ENCODE data around the gene FOXN1. TPM values are rescaled to one million over a fixed set of nuclear protein-coding genes. Genes with fewer than 3 reads are reported as not detected.
A peak's percentile ranks its signal among the peaks of the same experiment; 100 is the strongest.

The FOXN1 gene
- total and polyA plus RNA-seq, 10 of the 15 experiments (the other 5 are each of a cell fraction or from before 2014, with no cell fraction given): not detected

DNA sequence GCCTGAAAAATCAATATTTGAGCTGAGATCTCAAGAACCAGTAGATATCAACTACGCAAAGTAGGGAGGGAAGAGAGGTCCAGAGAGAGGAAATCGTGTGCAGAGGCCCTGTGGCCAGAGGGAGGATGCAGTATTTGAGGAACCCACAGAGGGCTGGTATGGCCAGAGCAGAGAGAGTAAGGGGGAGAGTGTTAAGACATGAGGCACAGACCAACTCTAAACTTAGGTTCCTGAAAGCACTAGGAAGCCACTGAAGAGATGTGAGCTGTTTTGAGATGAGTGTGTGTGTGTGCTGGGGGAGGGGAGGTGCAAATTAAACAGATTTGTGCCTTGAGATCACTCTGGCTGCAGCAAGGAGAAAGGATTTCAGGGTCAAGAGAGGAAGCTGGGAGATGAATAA lies 21.9 kb upstream of the FOXN1 start (continued):
- TF ChIP-seq MTA2 (IDR thresholded peaks at IDR 0.05; ENCODE audit: low read depth) (peak; percentile 62; the same call in 1 of the 2 replicates), BHLHE40 (IDR thresholded peaks at IDR 0.05; ENCODE audit: borderline replicate concordance in 1 of 2, low read depth in 2 of 2, low read length in 1 of 2) (peak; percentile 32 to 37; a peak in 2 of 4 replicates), PML (IDR thresholded peaks at IDR 0.05; ENCODE audit: low read length) (no peak), SMC3 (IDR thresholded peaks at IDR 0.05; ENCODE audit: borderline replicate concordance, low read length) (0 out of 2 replicates have a peak, but pooled peaks have one; percentile 8), TCF7 (IDR thresholded peaks at IDR 0.05; ENCODE audit: borderline replicate concordance) (no peak), SMARCA5 (IDR thresholded peaks at IDR 0.05) (no peak), STAT1 (conservative IDR thresholded peaks at IDR 0.05) (no peak), POLR2A (IDR thresholded peaks at IDR 0.05; ENCODE audit: low read depth, low read length) (peak; percentile 42; the same call in 1 of the 2 replicates), ZZZ3 (IDR thresholded peaks at IDR 0.05; ENCODE audit: control insufficient read depth, insufficient read length, low read depth) (no peak), MYC (IDR thresholded peaks at IDR 0.05; ENCODE audit: insufficient read depth, insufficient read length, insufficient replicate concordance, low read length, severe bottlenecking) (no peak), ZNF207 (IDR thresholded peaks at IDR 0.05; ENCODE audit: borderline replicate concordance) (no peak), FOS (IDR thresholded peaks at IDR 0.05; ENCODE audit: borderline replicate concordance, extremely low read depth, insufficient read length) (no peak), NBN (IDR thresholded peaks at IDR 0.05) (peak; percentile 82; the same call in 1 of the 2 replicates), LARP7 (IDR thresholded peaks at IDR 0.05) (no peak), CBFB (IDR thresholded peaks at IDR 0.05; ENCODE audit: low read depth) (0 out of 2 replicates have a peak, but pooled peaks have one; percentile 42), TAF1 (IDR thresholded peaks at IDR 0.05; ENCODE audit: borderline replicate concordance, low read depth, low read length) (peak; percentile 36; the same call in 1 of the 2 replicates)
- TF ChIP-seq, protein P1, sequence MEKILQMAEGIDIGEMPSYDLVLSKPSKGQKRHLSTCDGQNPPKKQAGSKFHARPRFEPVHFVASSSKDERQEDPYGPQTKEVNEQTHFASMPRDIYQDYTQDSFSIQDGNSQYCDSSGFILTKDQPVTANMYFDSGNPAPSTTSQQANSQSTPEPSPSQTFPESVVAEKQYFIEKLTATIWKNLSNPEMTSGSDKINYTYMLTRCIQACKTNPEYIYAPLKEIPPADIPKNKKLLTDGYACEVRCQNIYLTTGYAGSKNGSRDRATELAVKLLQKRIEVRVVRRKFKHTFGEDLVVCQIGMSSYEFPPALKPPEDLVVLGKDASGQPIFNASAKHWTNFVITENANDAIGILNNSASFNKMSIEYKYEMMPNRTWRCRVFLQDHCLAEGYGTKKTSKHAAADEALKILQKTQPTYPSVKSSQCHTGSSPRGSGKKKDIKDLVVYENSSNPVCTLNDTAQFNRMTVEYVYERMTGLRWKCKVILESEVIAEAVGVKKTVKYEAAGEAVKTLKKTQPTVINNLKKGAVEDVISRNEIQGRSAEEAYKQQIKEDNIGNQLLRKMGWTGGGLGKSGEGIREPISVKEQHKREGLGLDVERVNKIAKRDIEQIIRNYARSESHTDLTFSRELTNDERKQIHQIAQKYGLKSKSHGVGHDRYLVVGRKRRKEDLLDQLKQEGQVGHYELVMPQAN (conservative IDR thresholded peaks at IDR 0.05): no peak
- TF ChIP-seq, protein P2, sequence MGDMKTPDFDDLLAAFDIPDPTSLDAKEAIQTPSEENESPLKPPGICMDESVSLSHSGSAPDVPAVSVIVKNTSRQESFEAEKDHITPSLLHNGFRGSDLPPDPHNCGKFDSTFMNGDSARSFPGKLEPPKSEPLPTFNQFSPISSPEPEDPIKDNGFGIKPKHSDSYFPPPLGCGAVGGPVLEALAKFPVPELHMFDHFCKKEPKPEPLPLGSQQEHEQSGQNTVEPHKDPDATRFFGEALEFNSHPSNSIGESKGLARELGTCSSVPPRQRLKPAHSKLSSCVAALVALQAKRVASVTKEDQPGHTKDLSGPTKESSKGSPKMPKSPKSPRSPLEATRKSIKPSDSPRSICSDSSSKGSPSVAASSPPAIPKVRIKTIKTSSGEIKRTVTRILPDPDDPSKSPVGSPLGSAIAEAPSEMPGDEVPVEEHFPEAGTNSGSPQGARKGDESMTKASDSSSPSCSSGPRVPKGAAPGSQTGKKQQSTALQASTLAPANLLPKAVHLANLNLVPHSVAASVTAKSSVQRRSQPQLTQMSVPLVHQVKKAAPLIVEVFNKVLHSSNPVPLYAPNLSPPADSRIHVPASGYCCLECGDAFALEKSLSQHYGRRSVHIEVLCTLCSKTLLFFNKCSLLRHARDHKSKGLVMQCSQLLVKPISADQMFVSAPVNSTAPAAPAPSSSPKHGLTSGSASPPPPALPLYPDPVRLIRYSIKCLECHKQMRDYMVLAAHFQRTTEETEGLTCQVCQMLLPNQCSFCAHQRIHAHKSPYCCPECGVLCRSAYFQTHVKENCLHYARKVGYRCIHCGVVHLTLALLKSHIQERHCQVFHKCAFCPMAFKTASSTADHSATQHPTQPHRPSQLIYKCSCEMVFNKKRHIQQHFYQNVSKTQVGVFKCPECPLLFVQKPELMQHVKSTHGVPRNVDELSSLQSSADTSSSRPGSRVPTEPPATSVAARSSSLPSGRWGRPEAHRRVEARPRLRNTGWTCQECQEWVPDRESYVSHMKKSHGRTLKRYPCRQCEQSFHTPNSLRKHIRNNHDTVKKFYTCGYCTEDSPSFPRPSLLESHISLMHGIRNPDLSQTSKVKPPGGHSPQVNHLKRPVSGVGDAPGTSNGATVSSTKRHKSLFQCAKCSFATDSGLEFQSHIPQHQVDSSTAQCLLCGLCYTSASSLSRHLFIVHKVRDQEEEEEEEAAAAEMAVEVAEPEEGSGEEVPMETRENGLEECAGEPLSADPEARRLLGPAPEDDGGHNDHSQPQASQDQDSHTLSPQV (IDR thresholded peaks at IDR 0.05): no peak
- TF ChIP-seq, protein P3, sequence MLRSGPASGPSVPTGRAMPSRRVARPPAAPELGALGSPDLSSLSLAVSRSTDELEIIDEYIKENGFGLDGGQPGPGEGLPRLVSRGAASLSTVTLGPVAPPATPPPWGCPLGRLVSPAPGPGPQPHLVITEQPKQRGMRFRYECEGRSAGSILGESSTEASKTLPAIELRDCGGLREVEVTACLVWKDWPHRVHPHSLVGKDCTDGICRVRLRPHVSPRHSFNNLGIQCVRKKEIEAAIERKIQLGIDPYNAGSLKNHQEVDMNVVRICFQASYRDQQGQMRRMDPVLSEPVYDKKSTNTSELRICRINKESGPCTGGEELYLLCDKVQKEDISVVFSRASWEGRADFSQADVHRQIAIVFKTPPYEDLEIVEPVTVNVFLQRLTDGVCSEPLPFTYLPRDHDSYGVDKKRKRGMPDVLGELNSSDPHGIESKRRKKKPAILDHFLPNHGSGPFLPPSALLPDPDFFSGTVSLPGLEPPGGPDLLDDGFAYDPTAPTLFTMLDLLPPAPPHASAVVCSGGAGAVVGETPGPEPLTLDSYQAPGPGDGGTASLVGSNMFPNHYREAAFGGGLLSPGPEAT (IDR thresholded peaks at IDR 0.05; ENCODE audit: low read depth): 0 out of 2 replicates have a peak, but pooled peaks have one; percentile 22

Data from GM12878 (cell line).